Type B pancreatic cell (in vitro differentiated cells): ENCODE measurements around the gene TRIAP1. TPM values are rescaled to one million over a fixed set of nuclear protein-coding genes. Genes with fewer than 3 reads are reported as not detected.

ENCODE experiments used
- DNase-seq: peaks from one replicate; pipeline ENCODE4 v3.0.0; 2021; ENCODE audit warnings: mixed read lengths; ENCODE audit not compliant: unreplicated experiment; ENCODE audit errors: extremely low spot score
- H3K27ac Mint-ChIP-seq: 2 replicates; pipeline ENCODE4 v1.8.0; 2021; ENCODE audit warnings: mild to moderate bottlenecking, mixed read lengths
- H3K27me3 Mint-ChIP-seq: 2 replicates; pipeline ENCODE4 v1.8.0; 2021; ENCODE audit warnings: mixed read lengths
- H3K36me3 Mint-ChIP-seq: 2 replicates; pipeline ENCODE4 v1.8.0; 2021; ENCODE audit warnings: mixed read lengths
- H3K4me1 Mint-ChIP-seq: one replicate; pipeline ENCODE4 v1.8.0; 2021; ENCODE audit warnings: mixed read lengths; ENCODE audit not compliant: unreplicated experiment
- H3K4me3 Mint-ChIP-seq: 2 replicates; pipeline ENCODE4 v1.8.0; 2021; ENCODE audit warnings: mild to moderate bottlenecking, mixed read lengths
- H3K9me3 Mint-ChIP-seq: 2 replicates; pipeline ENCODE4 v1.8.0; 2021; ENCODE audit warnings: mixed read lengths
- long read RNA-seq: library from polyadenylated mRNA; unstranded; transcript quantifications from one replicate; pipeline ENCODE4 v2.0.0, GENCODE V29; 2020
- total RNA-seq: library from RNA; stranded (reverse); gene quantifications from 2 replicates; pipeline ENCODE4 v1.2.1, GENCODE V29; 2021; ENCODE audit warnings: low replicate concordance
- TF ChIP-seq, protein P1 (sequence below): fragments of 200-600 bp; sonication (generic); conservative IDR thresholded peaks from 2 replicates; pipeline ENCODE4 v1.5.0; 2021; ENCODE audit warnings: antibody characterized with exemption, mild to moderate bottlenecking

Gene TRIAP1
- total RNA-seq = 46.6 and 65.2 TPM in 2 replicates
- long read RNA-seq, transcript TRIAP1-201 (2 exons, 1,153 nt) = minor isoform, 17 of 320 reads
- long read RNA-seq, transcript TRIAP1-202 (2 exons, 1,182 nt) = major isoform, 297 of 320 reads
- long read RNA-seq, partial matches to known transcripts = 0 of 320 reads
- long read RNA-seq, other reads (novel, unspliced or antisense) = 6 of 320 reads

- Mint-ChIP-seq H3K36me3 (peaks cover 12% of the 10 kb centered on the region), H3K27ac (peak within 1 kb of the TSS; percentile 98), H3K4me1 (peaks cover 7% of the 10 kb centered on the region), H3K27me3 (no peaks in the 10 kb centered on the region), H3K4me3 (peak within 1 kb of the TSS; percentile 99), H3K9me3 (no peaks in the 10 kb centered on the region)
- peak; percentile 90 for DNase-seq
- TF ChIP-seq, protein P1, sequence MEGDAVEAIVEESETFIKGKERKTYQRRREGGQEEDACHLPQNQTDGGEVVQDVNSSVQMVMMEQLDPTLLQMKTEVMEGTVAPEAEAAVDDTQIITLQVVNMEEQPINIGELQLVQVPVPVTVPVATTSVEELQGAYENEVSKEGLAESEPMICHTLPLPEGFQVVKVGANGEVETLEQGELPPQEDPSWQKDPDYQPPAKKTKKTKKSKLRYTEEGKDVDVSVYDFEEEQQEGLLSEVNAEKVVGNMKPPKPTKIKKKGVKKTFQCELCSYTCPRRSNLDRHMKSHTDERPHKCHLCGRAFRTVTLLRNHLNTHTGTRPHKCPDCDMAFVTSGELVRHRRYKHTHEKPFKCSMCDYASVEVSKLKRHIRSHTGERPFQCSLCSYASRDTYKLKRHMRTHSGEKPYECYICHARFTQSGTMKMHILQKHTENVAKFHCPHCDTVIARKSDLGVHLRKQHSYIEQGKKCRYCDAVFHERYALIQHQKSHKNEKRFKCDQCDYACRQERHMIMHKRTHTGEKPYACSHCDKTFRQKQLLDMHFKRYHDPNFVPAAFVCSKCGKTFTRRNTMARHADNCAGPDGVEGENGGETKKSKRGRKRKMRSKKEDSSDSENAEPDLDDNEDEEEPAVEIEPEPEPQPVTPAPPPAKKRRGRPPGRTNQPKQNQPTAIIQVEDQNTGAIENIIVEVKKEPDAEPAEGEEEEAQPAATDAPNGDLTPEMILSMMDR = no peak
Measured at GRCh38 chr12:120445911-120446843, at the start of gene TRIAP1, which contains the start of gene GATC. TRIAP1 (minus strand) TSS chr12:120446384; CDS start chr12:120446372, 12 bp downstream. GATC (plus strand) TSS chr12:120446444; CDS start chr12:120446481, 37 bp downstream.

DNA sequence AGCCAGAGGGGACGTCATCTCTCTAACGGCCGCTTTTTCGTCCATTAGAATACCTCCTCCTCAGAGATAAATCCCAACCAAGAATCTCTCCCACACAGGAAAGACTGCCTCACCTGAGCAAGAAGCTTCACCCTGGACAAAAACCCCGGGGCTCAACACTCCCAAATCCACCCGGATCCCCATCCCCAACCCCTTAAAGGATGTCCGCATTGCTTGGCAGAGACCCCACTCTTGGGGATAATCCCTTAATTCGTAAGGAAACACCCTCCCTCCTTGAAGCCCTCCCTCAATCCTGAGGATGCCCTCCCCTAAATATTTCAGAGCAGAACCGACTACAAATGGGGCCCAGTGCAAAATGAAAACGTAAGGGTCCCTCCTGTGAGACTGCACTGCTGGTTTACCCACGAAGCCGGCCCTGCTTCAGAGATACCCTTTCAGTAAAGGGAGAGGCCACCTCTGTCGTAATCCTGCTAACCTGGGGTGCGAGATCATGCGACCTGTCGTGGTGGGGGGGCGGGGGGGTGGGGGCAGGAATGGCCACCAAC is 49.1 kb upstream of the TRIAP1 start:
- no peaks in the 10 kb centered on the region for H3K9me3 Mint-ChIP-seq
- no peaks in the 10 kb centered on the region for H3K27me3 Mint-ChIP-seq
- peak overlapping the region; percentile 83 for H3K27ac Mint-ChIP-seq
- DNase-seq = no peak
- H3K36me3 Mint-ChIP-seq = peaks cover 24% of the 10 kb centered on the region
- TF ChIP-seq, protein P1 = no peak
- peaks cover 26% of the 10 kb centered on the region for H3K4me1 Mint-ChIP-seq
- H3K4me3 Mint-ChIP-seq = peak overlapping the region; percentile 99

DNA sequence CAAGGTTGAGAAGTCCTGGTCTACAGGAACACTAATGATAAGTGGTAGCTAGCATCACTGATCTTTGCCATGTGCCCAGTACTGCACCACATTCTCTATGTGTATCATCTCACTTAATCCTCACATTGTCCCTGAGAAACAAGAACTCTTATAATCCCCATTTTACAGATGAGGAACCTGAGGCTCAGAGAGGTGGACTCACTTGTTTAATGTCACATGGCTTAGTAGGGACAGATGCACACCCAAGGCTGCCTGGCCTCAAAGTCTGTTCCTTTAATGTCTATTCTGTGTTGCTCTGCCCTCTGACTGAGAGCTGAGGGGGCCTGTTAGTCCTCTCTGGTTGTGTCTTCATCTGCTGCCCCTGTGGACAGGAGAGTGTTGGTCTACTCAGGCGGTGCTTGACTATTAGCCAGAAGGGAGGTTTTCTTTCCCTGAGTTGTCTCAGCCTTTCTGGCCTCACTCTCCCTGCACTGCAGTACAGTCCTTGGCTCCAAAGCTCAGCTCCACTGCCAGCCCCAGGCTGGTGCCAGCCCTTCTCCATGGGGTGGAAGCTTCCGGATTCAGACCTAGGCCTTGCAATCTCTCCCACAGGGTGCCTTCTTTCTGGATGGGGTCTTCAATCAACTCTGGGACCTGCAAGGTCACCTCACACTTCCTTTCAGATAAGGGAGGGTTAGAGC is 44.8 kb upstream of the TRIAP1 start:
- H3K4me3 Mint-ChIP-seq = no peak overlapping the region
- TF ChIP-seq, protein P1 = no peak
- H3K36me3 Mint-ChIP-seq = peaks cover 7% of the 10 kb centered on the region
- no peaks in the 10 kb centered on the region for H3K9me3 Mint-ChIP-seq
- H3K27ac Mint-ChIP-seq = no peak overlapping the region
- H3K27me3 Mint-ChIP-seq = no peaks in the 10 kb centered on the region
- peaks cover 14% of the 10 kb centered on the region for H3K4me1 Mint-ChIP-seq
- DNase-seq = no peak

- H3K4me1 Mint-ChIP-seq = peaks cover 13% of the 10 kb centered on the region
- no peaks in the 10 kb centered on the region for H3K9me3 Mint-ChIP-seq
- H3K27ac Mint-ChIP-seq = no peak overlapping the region
- no peak overlapping the region for H3K4me3 Mint-ChIP-seq
- DNase-seq = no peak
- H3K27me3 Mint-ChIP-seq = no peaks in the 10 kb centered on the region
- TF ChIP-seq, protein P1 = no peak
- H3K36me3 Mint-ChIP-seq = peaks cover 7% of the 10 kb centered on the region
Measured at GRCh38 chr12:120490325-120490724, 44.1 kb upstream of the TRIAP1 start.

GRCh38 chr12:120489018-120489417 is 42.8 kb upstream of the TRIAP1 start:
- Mint-ChIP-seq H3K4me3 (no peak overlapping the region), H3K27me3 (no peaks in the 10 kb centered on the region), H3K36me3 (peaks cover 9% of the 10 kb centered on the region), H3K9me3 (no peaks in the 10 kb centered on the region), H3K4me1 (peaks cover 6% of the 10 kb centered on the region), H3K27ac (no peak overlapping the region)
- no peak for DNase-seq
- TF ChIP-seq, protein P1 = no peak
